HepG2 (cell line): ENCODE results near the gene TMEM129. TPM values are rescaled to one million over a fixed set of nuclear protein-coding genes. Genes with fewer than 3 reads are reported as not detected.

Experiments used
- ATAC-seq: fragments of 200-7000 bp; cut with Tn5 transposase; 3 replicates; pipeline ENCODE4 v1.9.1; 2020; ENCODE audit warnings: mild to moderate bottlenecking, moderate library complexity
- BruUV-seq: library from RNA; stranded (reverse); fragments of 400-500 nt; replicated peaks from 2 replicates; lab custom pipeline; 2021; lab: Mats Ljungman, UMichigan
- CTCF ChIA-PET: fragments of 300-600 bp; formaldehyde crosslinking; extraction: SDS; loops from one replicate; lab custom pipeline; 2021; ENCODE audit warnings: low total read pairs, inconsistent platforms, low intra/inter-chr PET ratio; lab: Yijun Ruan, JAX
- POLR2A ChIA-PET: fragments of 350-600 bp; sonication (Branson Sonifier 250); formaldehyde crosslinking; loops from one replicate; lab custom pipeline; 2020; ENCODE audit warnings: antibody characterized with exemption, inconsistent platforms; lab: Yijun Ruan, JAX
- DNase-seq: peaks from one replicate; pipeline ENCODE4 v3.0.0-alpha.2; 2015; ENCODE audit warnings: low spot score
- FAIRE-seq: peaks from 3 replicates; lab custom pipeline; 2011; peaks lifted over from hg19 to GRCh38; lab: Jason Lieb, UNC
- H2AFZ ChIP-seq: one replicate; pipeline ENCODE4 v1.6.1; 2011; ENCODE audit warnings: low read length, inconsistent platforms
- H3K27ac ChIP-seq: fragments of 300-600 bp; 3 replicates; pipeline ENCODE4 v1.8.0; 2011; ENCODE audit warnings: mixed run types, mild to moderate bottlenecking, mixed read lengths, low read length, inconsistent platforms; ENCODE audit not compliant: insufficient read depth; ENCODE audit errors: extremely low read length
- H3K27me3 ChIP-seq, 2 experiments: fragments of 200-600 bp in 1 of 2; 2 replicates in 1 of 2; 3 replicates in 1 of 2; pipeline versions ENCODE4 v1.6.0 to v1.8.0; 2011; ENCODE audit warnings: low read length in 2 of 2, mild to moderate bottlenecking in 2 of 2, moderate library complexity in 2 of 2, inconsistent platforms in 1 of 2; ENCODE audit not compliant: insufficient read depth in 2 of 2, control insufficient read depth in 1 of 2
- H3K36me3 ChIP-seq, 2 experiments: fragments of 200-600 bp in 1 of 2; replicated peaks in 1 of 2; 2 replicates in 1 of 2; 3 replicates in 1 of 2; pipeline versions ENCODE4 v1.5.1 to v1.8.0; 2011; ENCODE audit warnings: low read length in 2 of 2, inconsistent platforms in 1 of 2; ENCODE audit not compliant: insufficient read depth in 2 of 2, control insufficient read depth in 1 of 2
- H3K4me1 ChIP-seq: 2 replicates; pipeline ENCODE4 v1.5.1; 2012; ENCODE audit warnings: low read length, inconsistent platforms; ENCODE audit not compliant: insufficient read depth
- H3K4me2 ChIP-seq: 2 replicates; pipeline ENCODE4 v1.6.0; 2011; ENCODE audit warnings: low read depth, low read length, inconsistent platforms
- H3K4me3 ChIP-seq, 3 experiments: fragments of 200-600 bp in 1 of 3; sonication (generic), shearing (Covaris generic) in 1 of 3; replicated peaks in 1 of 3; 2 replicates each; pipeline ENCODE4 v1.5.1; 2011 to 2016; ENCODE audit warnings: low read length in 3 of 3, inconsistent platforms in 2 of 3, low read depth in 2 of 3, mild to moderate bottlenecking in 2 of 3, control low read depth in 1 of 3, mixed read lengths in 1 of 3; ENCODE audit not compliant: insufficient read depth in 1 of 3
- H3K79me2 ChIP-seq: one replicate; pipeline ENCODE4 v1.6.1; 2011; ENCODE audit warnings: low read length, inconsistent platforms; ENCODE audit not compliant: insufficient read depth
- H3K9ac ChIP-seq: 2 replicates; pipeline ENCODE4 v1.6.0; 2011; ENCODE audit warnings: mild to moderate bottlenecking, low read depth, low read length, inconsistent platforms; ENCODE audit not compliant: insufficient read depth
- H3K9me3 ChIP-seq: 2 replicates; pipeline ENCODE4 v1.5.1; 2012; ENCODE audit warnings: mild to moderate bottlenecking, low read length
- H4K20me1 ChIP-seq: 2 replicates; pipeline ENCODE4 v1.6.0; 2011; ENCODE audit warnings: inconsistent platforms, mild to moderate bottlenecking, low read length, moderate library complexity; ENCODE audit not compliant: insufficient read depth
- KDM6A ChIP-seq: IDR thresholded peaks from 2 replicates; pipeline ENCODE4 v1.6.1; 2016; ENCODE audit warnings: low read depth
- RBM22 ChIP-seq: fragments of 200-400 bp; formaldehyde crosslinking; optimal IDR thresholded peaks from 2 replicates; pipeline ENCODE3; 2017; ENCODE audit warnings: mild to moderate bottlenecking, low read length, moderate library complexity
- ZNF550 ChIP-seq: sonication (generic); formaldehyde crosslinking; IDR thresholded peaks from 2 replicates; pipeline ENCODE4 v1.4.0; 2020; ENCODE audit warnings: mild to moderate bottlenecking, missing genetic modification reagents, borderline replicate concordance
- ZNF644 ChIP-seq: IDR thresholded peaks from 2 replicates; pipeline ENCODE4 v1.6.1; 2016; ENCODE audit warnings: low read depth
- WGBS: methylation state at CpG from one replicate; pipeline ENCODE4 v1.1.6; 2017; ENCODE audit warnings: low lambda C conversion rate; 5-methylcytosine and 5-hydroxymethylcytosine counted together
- in situ Hi-C: cut with HindIII; loops from 2 replicates; pipeline ENCODE4 v1.10.0; 2017; ENCODE audit warnings: low pct_unique_long_range_greater_than_20kb; ENCODE audit not compliant: extremely low pct_ligation_motif_present
- intact Hi-C: fragments of 100-400 bp; cut with micrococcal nuclease; formaldehyde crosslinking; loops from one replicate; pipeline ENCODE4 v1.10.0; 2022; ENCODE audit not compliant: unreplicated experiment
- polyA plus RNA-seq, 8 experiments: library from polyadenylated mRNA; depleted of rRNA in 3 of 8; stranded (reverse) in 7 of 8; unstranded in 1 of 8; fragments of >200 nt; fragmentation: Illumina TruSeq in 4 of 8; extraction: Trizol in 4 of 8; gene quantifications; 2 replicates each; pipeline versions ENCODE4 v1.2.1 to v1.2.3, GENCODE V29; 2011 to 2016; ENCODE audit warnings: low read depth in 4 of 8, missing spikeins in 1 of 8, mixed read lengths in 1 of 8; ENCODE audit not compliant: insufficient read depth in 1 of 8
- total RNA-seq, 5 experiments: library from RNA; depleted of rRNA; stranded (reverse); fragments of >200 nt; fragmentation: Illumina TruSeq; extraction: Trizol; gene quantifications; 2 replicates each; pipeline ENCODE4 v1.2.3, GENCODE V29; 2016; ENCODE audit warnings: low read depth in 1 of 5
- TF ChIP-seq, protein P1 (sequence below): fragments of 450-650 bp; IDR thresholded peaks from 2 replicates; pipeline ENCODE4 v1.6.1; 2016
- TF ChIP-seq, protein P2 (sequence below), 2 experiments: fragments of 450-650 bp in 1 of 2; sonication (generic) in 1 of 2; formaldehyde crosslinking in 1 of 2; IDR thresholded peaks; 2 replicates each; pipeline versions ENCODE4 v1.6.1 to v1.8.0; 2016 to 2022; ENCODE audit warnings: antibody characterized with exemption in 1 of 2, mild to moderate bottlenecking in 1 of 2, missing genetic modification reagents in 1 of 2

The TMEM129 gene
- total and polyA plus RNA-seq, 2 of the 13 experiments (the other 11 are each of a cell fraction or from before 2014, with no cell fraction given) = 19.0 to 25.8 TPM

DNA sequence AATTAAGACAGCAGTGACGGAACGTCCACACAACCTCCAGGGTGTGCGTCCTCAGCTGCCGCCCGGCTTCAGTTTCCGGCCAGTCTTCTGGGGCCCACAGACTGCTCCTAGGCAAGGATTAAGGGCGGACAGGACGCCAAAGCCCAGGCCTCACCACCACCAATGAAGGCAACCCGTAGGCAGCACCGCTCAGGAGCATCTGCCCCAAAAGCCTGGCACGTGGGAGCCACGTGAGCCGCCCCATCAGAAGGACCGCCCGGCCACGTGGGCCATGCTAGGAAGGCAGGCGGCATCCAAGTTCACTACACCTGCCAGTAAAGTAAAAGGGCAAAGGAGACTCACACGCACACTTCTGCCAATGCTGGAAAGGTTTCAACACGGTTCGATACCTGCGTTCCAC, 51.3 kb downstream of the TMEM129 start:
- Histone ChIP-seq H3K4me2 (no peak overlapping the region), H3K27ac (no peak overlapping the region), H3K27me3 (peaks cover 0 to 1% of the 10 kb centered on the region in 2 experiments; a peak in 1 of 5 replicates), H3K9ac (no peak overlapping the region), H3K9me3 (no peaks in the 10 kb centered on the region), H3K4me1 (no peaks in the 10 kb centered on the region), H4K20me1 (no peaks in the 10 kb centered on the region), H3K4me3 (no peak overlapping the region), H3K36me3 (no peaks in the 10 kb centered on the region)
- ChIA-PET POLR2A (no interaction called here), CTCF (no interaction called here)
- in situ Hi-C loops (no loop called here), intact Hi-C loops (no loop called here)
- 84% methylated on average over 10 of the region's 21 CpGs for WGBS
- FAIRE-seq = no peak
- no peak for ATAC-seq
- TF ChIP-seq, protein P1, sequence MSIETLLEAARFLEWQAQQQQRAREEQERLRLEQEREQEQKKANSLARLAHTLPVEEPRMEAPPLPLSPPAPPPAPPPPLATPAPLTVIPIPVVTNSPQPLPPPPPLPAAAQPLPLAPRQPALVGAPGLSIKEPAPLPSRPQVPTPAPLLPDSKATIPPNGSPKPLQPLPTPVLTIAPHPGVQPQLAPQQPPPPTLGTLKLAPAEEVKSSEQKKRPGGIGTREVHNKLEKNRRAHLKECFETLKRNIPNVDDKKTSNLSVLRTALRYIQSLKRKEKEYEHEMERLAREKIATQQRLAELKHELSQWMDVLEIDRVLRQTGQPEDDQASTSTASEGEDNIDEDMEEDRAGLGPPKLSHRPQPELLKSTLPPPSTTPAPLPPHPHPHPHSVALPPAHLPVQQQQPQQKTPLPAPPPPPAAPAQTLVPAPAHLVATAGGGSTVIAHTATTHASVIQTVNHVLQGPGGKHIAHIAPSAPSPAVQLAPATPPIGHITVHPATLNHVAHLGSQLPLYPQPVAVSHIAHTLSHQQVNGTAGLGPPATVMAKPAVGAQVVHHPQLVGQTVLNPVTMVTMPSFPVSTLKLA = peak; percentile 81
- no peak for TF ChIP-seq ZNF550 (CRISPR knock-in tag)
- TF ChIP-seq, all 625 proteins: peak for 1
- DNase-seq = no peak
- no peaks in the 10 kb centered on the region for H3K79me2 ChIP-seq
- BruUV-seq = no TSS peak
- H2AFZ ChIP-seq = no peak overlapping the region

DNA sequence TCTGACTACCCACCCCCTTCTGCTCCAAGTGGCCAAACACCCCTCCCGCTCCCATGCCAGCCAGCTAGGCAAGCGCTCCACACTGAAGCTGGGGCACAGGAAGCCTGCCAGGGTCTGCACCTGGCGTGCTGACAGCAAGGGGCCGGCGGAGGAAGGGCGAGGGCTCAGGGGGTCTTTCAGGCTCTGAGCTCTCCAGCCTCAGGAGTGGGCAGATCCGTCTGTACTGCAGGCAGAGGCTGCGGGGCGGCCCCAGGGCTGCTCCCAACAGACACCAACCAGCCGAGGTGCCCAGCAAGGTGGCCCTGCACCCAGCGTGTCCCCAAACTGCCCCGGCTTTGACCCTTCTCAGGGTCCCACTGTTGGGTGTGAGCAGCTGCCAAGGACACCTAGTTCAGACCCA, 51.9 kb downstream of the TMEM129 start:
- no TSS peak for BruUV-seq
- no peaks in the 10 kb centered on the region for H3K36me3 ChIP-seq
- H3K4me1 ChIP-seq = no peaks in the 10 kb centered on the region
- FAIRE-seq (no peak), ATAC-seq (no peak), DNase-seq (no peak)
- H3K27ac ChIP-seq = no peak overlapping the region
- no peaks in the 10 kb centered on the region for H4K20me1 ChIP-seq
- ChIA-PET POLR2A (no interaction called here), CTCF (no interaction called here)
- in situ Hi-C loops (no loop called here), intact Hi-C loops (no loop called here)
- no peaks in the 10 kb centered on the region for H3K79me2 ChIP-seq
- WGBS = 50% methylated on average over 1 of the region's 12 CpGs
- H3K4me3 ChIP-seq = no peak overlapping the region
- H2AFZ ChIP-seq = no peak overlapping the region
- peaks cover 0 to 1% of the 10 kb centered on the region in 2 experiments; a peak in 1 of 5 replicates for H3K27me3 ChIP-seq
- H3K4me2 ChIP-seq = no peak overlapping the region
- no peak overlapping the region for H3K9ac ChIP-seq
- no peaks in the 10 kb centered on the region for H3K9me3 ChIP-seq
- TF ChIP-seq, protein P2, sequence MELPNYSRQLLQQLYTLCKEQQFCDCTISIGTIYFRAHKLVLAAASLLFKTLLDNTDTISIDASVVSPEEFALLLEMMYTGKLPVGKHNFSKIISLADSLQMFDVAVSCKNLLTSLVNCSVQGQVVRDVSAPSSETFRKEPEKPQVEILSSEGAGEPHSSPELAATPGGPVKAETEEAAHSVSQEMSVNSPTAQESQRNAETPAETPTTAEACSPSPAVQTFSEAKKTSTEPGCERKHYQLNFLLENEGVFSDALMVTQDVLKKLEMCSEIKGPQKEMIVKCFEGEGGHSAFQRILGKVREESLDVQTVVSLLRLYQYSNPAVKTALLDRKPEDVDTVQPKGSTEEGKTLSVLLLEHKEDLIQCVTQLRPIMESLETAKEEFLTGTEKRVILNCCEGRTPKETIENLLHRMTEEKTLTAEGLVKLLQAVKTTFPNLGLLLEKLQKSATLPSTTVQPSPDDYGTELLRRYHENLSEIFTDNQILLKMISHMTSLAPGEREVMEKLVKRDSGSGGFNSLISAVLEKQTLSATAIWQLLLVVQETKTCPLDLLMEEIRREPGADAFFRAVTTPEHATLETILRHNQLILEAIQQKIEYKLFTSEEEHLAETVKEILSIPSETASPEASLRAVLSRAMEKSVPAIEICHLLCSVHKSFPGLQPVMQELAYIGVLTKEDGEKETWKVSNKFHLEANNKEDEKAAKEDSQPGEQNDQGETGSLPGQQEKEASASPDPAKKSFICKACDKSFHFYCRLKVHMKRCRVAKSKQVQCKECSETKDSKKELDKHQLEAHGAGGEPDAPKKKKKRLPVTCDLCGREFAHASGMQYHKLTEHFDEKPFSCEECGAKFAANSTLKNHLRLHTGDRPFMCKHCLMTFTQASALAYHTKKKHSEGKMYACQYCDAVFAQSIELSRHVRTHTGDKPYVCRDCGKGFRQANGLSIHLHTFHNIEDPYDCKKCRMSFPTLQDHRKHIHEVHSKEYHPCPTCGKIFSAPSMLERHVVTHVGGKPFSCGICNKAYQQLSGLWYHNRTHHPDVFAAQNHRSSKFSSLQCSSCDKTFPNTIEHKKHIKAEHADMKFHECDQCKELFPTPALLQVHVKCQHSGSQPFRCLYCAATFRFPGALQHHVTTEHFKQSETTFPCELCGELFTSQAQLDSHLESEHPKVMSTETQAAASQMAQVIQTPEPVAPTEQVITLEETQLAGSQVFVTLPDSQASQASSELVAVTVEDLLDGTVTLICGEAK (IDR thresholded peaks at IDR 0.05) = no peak
- TF ChIP-seq, protein P2 (CRISPR knock-in tag; IDR thresholded peaks at IDR 0.05) = no peak
- no peak for TF ChIP-seq RBM22
- no peak for TF ChIP-seq ZNF644 (CRISPR knock-in tag)
- no peak for TF ChIP-seq KDM6A (CRISPR knock-in tag)
